GM18498 (cell line): ENCODE results near the gene EQTN.
"Not testable (repeated sequence)": the region's sequence is repeated elsewhere in the genome, so short reads cannot be mapped to it uniquely, and the experiment has no call there.

ENCODE experiments used
- ATAC-seq: cut with Tn5 transposase; IDR thresholded peaks from one replicate; pipeline ENCODE4 v1.9.1; 2021; ENCODE audit warnings: mild to moderate bottlenecking, moderate library complexity; ENCODE audit not compliant: unreplicated experiment

The EQTN gene

DNA sequence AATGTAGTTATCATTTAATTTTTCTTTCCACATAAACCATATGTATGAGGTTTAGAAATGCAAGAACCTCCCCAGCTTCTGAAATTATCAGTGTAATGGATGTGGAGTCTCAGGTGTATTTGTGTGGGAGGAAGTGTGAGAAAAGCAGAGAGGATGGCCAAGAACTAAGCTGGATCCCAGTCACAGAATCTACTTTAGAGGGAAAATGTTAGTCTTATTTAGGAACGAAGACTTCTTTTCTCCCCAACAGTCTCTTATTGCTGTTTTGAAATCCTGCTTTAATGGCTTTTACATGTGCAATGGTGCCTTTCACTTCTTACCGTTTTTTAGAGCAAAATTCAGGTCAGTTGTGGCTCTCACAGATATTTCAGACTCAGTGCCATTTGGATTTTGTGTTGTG, 3.0 kb downstream of the EQTN start:
- no peak for ATAC-seq

DNA sequence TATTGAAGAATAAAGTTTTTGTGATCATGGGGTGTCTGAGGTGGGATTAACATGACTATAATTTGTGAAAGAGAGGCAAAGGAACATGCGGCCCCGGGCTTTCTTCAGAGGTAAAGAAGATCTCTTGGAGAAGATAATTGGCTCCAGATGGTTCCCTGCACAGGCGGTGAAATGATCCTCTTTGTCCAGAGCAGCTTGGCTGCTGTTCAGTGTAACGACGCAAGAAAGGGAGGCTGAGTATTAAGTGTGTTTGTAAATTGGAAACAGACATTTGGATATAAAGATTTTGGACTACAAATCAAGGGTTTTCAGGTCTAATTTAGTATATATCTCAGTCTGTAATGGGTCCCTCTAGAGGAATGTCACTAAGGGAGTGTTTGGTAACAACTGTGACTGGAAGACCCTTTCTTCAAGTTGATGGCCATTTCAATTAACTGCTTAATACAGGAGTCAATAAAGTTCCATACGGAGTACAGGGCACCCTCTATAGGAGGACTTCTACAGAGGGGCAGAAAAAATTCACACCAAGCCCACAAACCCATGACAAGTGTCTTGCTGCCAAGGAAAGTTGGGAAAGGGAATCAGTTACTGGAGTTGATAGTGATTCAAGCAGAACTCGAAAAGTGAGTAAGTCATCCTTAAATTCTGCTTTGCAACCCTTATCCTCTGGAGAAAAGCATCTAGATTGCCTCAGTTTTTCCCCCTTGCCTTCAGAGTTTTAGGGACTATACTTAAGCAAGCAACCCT, 4.1 kb downstream of the EQTN start:
- ATAC-seq, result no peak

DNA sequence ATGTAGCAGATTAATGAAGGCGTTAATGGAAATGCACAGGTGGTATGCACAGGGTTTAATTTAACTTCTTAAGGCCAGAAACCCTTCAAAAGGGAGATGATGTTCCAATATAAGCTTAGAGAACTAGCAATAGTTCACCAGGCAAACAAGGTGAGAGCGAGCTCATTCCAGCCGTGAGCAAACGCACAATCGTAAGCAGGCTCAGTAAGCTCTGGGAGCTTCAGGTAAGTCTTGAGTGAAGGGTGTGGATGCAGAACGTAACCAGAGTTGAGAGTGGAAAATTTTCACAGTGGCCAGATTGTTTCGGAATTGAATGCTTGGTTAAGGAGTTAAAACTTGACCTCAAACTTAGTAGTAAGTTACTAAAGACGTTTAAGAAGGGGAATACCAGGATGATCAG, 5.7 kb downstream of the EQTN start:
- no peak for ATAC-seq

DNA sequence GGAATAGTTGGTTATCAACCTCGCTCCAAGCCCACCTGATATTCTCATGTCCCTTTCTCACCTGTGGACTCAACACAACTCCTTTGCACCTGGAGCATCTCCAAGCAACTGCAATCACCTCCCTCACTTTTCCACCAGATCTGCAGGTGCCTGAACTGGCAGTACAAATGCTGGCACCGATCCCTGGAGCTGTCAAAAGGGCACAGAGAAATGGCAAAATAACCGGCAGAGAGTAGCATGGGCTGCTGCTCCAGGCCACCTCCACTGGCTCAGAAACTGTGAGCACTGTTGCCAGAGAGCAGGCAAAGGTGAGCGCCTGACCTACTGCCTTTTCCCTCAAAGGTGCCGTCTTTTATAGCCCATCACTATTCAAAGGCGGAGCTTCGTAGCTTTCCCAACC, 14.7 kb downstream of the EQTN start:
- ATAC-seq, result no peak

DNA sequence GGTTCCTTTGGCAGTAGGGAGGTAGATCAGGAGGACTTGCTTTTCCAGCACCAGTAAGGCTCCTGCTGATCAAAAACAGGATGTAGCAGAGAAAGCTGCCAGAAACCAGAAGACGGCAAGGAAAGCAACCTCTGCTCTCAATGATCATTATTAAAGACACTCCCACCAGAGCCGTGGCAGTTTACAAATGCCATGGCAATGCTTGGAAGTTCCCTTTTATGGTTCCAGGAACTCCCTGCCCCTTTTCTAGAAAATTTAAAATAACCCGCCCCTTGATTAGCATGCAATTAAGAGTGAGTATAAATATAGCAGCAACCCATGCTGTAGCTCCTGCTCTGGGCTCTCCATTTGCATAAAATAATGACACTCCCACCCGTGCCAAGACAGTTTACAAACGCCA, 16.1 kb downstream of the EQTN start:
- ATAC-seq, result no peak

DNA sequence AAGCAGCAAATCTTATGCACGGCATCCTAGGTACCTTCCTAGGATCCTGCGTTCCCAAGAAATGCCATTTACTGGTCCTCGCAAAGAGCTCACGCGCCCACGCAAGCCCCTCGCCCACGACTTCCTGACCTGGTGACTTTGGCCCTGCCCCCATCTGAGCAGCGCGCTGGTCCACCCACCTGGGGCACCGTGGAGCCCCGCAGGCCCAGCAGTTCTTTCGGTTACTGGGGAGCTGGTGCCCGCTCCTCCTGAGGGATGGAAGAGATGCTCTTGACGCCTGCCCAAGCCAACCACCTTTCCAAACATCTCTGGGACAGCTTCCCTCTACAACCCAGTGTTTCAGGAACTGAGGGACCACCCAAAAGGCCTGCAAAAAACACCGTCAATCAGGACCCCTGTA, 16.7 kb downstream of the EQTN start:
- no peak for ATAC-seq

DNA sequence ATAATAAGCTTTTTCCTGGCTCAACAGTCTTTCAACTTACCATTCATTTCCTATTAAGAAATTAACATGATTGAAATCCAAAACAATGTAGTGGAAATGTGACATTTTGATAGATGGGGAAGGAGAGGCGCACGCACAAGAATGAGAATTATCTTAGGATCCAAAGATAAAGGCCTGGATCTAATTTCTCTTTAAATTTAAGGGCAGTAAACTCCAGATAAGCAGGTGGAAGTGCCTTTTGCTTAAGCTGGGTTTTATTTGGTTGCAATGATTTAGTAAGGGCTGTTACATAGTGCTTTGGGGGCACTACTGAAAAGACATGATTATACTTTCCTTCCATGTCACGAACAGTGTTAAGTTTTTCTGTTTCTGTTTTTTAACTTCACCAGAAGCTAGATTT, 17.3 kb downstream of the EQTN start:
- ATAC-seq, result no peak

DNA sequence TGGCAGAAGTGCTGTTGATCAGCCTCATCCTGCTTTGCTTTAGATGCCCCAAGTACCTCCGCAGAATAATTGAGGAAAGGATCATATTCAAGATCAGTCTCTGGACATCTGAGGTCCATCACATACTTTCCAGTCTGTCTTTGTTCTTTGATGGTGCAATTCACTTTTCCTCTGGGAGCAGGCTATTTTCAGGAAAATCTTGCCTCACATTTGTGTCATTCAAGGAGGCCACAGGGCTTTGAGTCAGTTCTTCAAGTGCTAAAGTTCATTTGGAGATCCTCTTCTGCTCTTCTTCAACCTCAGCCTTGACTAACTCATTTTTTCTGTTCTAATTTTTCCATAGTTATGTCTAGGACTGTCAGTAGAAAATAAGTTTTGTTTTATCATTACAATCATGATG, 18.6 kb downstream of the EQTN start:
- no peak for ATAC-seq

DNA sequence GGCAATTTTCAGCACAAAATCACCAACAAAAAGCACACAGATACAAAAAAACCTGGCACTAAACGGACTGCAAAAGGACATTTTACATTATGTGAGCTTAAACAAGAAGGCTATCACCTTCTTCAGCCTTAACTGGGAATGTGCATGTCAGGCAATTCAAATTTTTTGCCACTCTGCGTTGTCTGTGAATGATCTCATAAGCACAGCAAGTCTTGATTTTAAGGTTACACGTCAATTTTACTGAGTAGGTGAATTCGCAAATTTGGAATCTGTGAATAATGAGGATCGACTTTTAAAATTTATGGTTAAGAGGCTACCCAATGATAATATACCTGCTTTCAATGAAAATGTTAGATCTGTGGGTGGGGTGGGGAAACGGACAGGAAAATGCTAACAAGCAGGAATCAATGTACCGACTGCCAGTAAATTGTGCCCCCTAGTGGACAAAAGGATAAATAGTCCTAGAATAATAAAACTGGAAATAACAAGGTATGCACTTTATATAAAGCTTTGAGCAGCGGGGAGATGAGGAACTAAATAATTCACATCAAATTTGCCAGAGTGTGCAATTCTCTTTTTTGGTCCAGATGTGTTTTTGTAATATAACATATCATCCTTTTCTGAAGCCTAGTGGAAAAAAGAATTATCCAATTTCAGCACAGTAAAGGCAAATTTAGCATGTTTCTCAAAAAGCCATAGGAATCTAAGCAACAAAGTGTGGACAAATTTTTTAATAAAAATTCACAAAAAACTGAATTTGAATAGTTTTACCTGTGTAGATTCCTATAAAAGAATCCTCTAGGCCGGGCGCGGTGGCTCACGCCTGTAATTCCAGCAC, 20.5 kb downstream of the EQTN start:
- no peak for ATAC-seq

DNA sequence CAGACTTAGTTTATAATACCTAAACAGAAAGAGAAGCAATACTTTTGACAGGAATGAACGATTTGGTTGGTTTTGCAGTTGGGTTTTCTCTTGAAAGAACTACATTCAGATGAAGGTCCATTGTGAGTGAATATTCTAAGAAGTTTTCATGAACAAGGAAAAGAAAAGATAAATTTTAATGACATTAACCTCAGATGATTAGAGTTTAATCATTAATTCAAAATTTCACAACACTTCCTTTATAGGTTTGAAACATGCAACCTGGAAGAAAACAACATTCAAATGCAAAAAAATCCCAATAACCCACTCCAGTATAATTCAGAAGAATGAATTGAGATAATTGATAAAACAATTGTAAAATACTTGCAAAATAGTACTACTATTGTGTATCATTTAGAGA, 23.8 kb downstream of the EQTN start:
- ATAC-seq, result no peak

DNA sequence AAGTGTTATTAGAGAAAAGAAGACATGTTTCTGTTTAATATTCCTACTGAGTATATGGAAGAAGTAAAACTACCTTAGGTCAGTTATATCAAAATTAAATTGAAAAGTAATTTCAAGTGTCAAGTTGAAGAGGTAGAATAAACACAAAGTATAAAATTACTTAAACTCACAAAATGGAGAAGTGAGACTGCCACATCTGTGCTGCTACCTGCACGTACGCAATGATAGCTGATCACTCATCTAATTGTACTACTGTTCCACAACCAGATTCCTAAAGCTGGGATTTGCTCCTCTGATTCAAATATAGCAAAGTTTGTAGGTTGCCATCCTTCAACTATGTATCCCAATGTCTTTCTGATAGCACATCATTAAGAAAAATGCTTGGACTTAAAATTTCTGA, 24.8 kb downstream of the EQTN start:
- ATAC-seq, result no peak

DNA sequence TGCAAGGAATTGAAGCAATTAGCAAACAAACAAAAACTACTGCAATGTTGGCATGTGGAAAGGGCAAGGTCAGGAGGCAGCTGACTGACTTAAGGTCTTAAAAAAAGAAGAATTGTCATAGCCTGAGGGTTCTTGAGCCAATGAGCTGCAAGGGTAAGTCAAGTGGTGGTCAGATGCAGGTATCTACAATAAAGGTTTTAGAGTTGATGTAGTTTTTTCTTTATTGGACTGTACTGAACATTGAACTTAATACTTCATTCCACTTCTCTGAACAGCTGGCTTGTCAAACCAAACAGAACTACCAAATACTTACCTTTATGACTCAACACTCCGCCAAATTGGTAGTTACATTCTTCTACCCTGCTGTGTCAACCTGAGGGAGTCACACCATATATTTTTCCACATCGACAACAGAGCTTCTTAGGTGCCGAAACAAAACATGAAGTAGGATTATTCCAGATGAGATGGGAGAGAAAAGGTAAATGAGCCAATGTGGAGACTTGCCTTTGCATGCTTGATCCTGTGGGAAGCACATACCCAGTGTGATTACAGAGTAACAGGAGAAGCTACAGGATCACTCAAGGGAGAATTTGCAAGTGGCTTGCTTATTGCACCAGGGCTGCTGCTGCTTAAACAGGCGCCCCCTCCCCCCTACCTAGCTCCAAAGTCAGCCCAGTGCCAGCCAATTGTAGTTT, 35.3 kb downstream of the EQTN start:
- ATAC-seq, result no peak

DNA sequence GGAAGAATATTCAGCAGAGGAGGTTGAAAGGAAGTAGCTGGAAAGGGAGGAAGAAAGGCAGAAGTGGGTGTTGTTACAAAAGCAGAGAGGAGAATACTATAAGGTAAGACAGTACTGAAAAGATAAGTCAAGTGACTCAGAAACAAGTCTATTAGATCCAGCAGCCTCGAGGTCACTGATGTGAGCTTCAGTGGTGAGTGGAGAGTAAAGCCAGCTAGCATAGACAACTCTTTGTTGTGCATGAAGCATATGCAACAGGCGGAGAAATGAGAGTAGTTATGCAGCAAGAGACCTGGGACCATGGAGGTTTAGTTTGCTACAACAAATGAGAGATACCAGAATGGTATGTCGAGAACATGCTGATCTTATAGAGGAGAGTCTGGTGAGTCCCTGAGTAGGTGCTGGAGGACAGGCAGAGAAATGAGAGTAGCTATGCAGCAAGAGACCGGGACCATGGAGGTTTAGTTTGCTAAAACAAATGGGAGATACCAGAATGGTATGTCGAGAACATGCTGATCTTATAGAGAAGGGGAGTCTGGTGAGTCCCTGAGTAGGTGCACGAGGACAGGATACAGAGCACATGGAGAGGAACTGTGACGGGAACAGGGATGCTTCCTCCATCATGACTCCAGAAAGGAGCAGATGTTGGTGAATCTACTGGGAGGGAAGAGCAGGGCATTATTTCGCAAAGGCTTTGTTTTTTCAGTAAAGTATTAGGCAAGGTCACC, 36.0 kb downstream of the EQTN start:
- ATAC-seq, result no peak

DNA sequence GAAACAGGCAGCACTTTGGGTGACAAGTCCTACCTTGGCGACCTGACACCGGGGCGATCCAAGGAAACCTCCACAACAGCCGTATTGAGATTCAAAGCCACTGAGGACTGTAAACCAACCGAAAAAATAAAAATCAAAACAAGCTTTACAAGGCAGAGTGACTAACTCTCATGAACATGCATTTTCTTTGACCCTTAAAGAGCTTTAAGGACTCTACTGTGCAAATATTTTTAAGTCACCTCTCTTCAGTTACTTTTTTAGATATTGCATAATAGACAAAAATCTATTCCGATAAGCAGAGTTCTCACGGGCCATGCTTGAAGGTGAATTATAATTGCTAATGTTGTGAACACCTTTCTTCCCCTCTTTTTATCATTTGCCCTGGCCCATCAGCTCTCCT, 38.3 kb downstream of the EQTN start:
- ATAC-seq, result no peak

DNA sequence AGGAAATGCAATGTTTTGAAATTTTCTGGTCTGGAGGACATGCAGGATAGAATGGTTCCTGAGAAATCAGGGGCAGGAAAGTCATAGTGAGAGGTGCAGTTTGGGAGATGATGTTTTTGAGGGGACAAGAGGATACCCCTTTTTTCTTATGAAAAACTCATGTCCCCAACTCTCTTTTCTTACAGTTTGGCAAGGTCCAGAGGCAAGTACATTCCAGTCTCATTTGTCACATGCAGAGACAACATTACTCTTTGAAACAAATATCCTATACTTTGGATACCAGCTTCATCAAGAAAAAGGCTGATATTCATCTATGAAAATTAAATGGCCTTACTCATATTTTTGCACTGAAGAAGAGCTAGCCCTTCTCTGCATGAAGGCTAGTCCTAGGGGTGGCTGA, 48.2 kb downstream of the EQTN start:
- ATAC-seq, result no peak

DNA sequence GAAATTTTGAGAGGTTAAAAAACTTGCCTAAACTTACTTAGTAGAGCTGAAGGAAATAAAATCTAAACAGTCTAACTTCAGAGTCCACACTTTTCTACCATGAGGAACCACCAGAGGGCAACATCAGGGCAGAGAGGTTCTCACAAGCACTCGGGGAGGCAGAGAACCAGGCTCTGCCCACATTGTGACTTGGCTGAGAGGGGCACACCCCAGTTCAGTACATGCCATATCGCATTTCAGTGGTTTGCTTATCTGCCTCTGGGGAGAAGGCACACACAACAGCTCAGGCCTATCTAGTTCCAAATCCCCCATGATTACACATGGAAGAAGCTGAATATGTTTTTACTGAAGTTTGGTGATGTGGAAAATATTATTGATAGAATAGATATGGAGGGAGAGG, 49.2 kb downstream of the EQTN start:
- peak; percentile 85 for ATAC-seq

DNA sequence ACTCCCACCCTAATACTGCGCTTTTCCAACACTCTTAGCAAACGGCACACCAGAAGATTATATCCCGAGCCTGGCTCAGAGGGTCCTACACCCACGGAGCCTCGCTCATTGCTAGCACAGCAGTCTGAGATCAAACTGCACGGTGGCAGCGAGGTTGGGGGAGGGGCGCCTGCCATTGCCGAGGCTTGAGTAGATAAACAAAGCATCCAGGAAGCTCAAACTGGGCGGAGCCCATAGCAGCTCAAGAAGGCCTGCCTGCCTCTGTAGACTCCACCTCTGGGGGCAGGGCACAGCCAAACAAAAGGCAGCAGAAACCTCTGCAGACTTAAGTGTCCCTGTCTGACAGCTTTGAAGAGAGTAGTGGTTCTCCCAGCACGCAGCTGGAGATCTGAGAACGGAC, 57.3 kb downstream of the EQTN start:
- ATAC-seq, result not testable (repeated sequence)
